T-helper 1 cell treated with Interleukin-12 subunit alpha and Interleukin-12 subunit beta and Interleukin-4 antibody, amounts not matched to agents 30 μg/mL and 1 μg/mL, for 36 hours (primary cell): Measurements from ENCODE around the gene CLDN3.
A peak's percentile ranks its signal among the peaks of the same experiment; 100 is the strongest.

Experiments used
- H3K27ac Mint-ChIP-seq: one replicate; pipeline ENCODE4 v1.8.0; 2021; ENCODE audit warnings: mild to moderate bottlenecking, mixed read lengths
- H3K27me3 Mint-ChIP-seq: one replicate; pipeline ENCODE4 v1.8.0; 2021; ENCODE audit warnings: low read depth, mixed read lengths
- H3K36me3 Mint-ChIP-seq: one replicate; pipeline ENCODE4 v1.8.0; 2021; ENCODE audit warnings: low read depth, mixed read lengths
- H3K4me1 Mint-ChIP-seq: one replicate; pipeline ENCODE4 v1.8.0; 2021; ENCODE audit warnings: low read depth, mixed read lengths
- H3K4me3 Mint-ChIP-seq: one replicate; pipeline ENCODE4 v1.8.0; 2021; ENCODE audit warnings: mild to moderate bottlenecking, moderate library complexity, mixed read lengths
- H3K9me3 Mint-ChIP-seq: one replicate; pipeline ENCODE4 v1.8.0; 2021; ENCODE audit warnings: mixed read lengths

Gene CLDN3

DNA sequence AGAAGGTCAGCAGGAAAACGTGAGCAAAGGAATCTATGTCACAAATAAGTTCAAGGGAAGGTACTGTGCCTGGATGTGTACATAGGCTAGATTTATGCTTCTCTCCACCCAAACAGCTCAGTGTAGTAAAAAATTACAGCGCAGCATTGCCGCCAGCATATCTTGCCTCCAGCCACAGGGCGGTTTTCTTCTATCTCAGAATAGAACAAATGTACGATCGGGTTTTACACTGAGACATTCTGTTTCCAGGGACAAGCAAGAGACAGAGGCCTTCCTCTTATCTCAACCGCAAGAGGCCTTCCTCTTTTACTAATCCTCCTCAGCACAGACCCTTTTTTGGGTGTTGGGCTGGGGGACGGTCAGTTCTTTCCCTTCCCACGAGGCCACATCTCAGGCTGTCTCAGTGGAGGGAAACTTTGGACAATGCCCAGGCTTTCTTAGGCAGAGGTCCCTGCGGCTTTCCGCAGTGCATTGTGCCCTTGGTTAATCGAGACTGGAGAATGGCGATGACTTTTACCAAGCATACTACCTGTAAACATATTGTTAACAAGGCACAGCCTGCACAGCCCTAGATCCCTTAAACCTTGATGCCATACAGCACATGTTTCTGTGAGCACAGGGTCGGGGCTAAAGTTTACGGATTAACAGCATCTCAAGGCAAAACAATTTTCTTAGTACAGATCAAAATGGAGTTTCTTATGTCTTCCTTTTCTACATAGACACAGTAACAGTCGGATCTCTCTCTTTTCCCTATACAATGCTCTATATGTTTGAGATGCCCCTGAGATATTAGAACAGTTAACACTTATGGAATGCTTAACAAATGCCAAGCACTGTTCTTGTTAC, 19.9 kb downstream of the CLDN3 start:
- no peaks in the 10 kb centered on the region for H3K9me3 Mint-ChIP-seq
- H3K4me3 Mint-ChIP-seq, result no peak overlapping the region
- no peaks in the 10 kb centered on the region for H3K36me3 Mint-ChIP-seq
- peaks cover 10% of the 10 kb centered on the region for H3K27me3 Mint-ChIP-seq
- no peaks in the 10 kb centered on the region for H3K4me1 Mint-ChIP-seq
- H3K27ac Mint-ChIP-seq, result no peak overlapping the region

DNA sequence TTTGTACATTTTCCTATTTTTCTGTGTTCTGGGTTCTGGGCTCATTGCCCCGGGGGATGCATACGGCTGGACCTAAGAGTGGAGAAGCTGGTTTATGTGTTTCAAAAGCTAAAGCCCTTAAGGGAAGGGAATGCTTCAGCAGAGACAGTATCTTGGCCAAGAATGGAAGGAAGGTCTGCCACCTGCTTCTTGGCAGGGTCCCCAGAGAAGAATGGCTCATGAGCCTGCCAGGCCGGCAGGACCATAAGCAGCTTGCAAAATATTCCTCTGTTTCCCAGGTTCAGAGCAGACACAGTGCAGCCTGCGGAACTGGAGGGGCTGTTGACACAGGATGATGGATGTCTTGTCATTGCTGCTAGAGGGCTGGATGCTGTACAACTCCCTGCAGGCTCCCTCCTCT, 23.7 kb downstream of the CLDN3 start:
- no peaks in the 10 kb centered on the region for H3K9me3 Mint-ChIP-seq
- H3K4me3 Mint-ChIP-seq, result no peak overlapping the region
- no peak overlapping the region for H3K27ac Mint-ChIP-seq
- no peaks in the 10 kb centered on the region for H3K4me1 Mint-ChIP-seq
- H3K36me3 Mint-ChIP-seq, result no peaks in the 10 kb centered on the region
- peaks cover 10% of the 10 kb centered on the region for H3K27me3 Mint-ChIP-seq

DNA sequence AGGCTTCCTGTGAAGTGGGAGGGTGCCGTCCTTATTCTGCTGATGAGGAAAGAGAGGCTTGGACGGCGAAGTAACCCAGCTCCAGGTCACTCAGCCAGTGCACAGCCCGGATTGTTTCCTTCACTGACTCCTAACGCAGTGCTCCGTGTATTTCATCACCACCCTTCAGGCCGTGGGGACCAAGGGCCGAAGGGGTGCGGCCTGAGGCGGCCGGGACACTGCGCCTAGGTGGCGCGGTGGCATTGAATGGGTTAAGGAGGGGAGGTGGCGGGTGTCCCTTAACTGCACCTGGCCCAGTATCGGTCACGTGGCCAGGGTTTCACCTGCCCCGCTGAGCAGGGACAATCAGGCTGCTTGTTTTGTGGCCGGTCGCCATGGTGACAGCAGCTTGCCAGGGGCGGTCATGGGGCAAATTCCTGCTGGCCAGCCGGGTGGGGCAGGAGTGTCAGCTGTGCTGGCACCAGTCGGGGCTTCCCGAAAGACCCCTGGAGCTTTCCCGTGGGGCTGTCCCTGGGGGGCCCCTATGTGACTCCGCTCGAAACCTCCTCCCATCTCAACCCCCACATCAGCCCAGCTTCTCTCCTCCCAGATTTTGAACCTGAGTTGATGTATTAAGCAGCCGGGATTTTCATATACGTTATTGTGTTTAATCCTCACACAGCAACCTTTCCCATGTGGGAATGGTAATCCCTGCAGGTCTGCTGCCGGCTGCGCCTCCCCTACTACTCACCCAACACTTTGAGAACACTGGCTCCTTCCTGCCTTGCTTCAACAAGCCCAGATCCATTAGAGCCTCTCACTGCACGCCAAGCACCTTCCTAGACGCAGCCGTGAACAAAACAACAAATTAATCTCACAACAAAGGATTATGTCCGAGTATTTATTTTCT, 27.1 kb downstream of the CLDN3 start:
- H3K27ac Mint-ChIP-seq, result no peak overlapping the region
- H3K27me3 Mint-ChIP-seq, result no peaks in the 10 kb centered on the region
- peaks cover 4% of the 10 kb centered on the region for H3K4me1 Mint-ChIP-seq
- H3K36me3 Mint-ChIP-seq, result no peaks in the 10 kb centered on the region
- no peak overlapping the region for H3K4me3 Mint-ChIP-seq
- H3K9me3 Mint-ChIP-seq, result no peaks in the 10 kb centered on the region

DNA sequence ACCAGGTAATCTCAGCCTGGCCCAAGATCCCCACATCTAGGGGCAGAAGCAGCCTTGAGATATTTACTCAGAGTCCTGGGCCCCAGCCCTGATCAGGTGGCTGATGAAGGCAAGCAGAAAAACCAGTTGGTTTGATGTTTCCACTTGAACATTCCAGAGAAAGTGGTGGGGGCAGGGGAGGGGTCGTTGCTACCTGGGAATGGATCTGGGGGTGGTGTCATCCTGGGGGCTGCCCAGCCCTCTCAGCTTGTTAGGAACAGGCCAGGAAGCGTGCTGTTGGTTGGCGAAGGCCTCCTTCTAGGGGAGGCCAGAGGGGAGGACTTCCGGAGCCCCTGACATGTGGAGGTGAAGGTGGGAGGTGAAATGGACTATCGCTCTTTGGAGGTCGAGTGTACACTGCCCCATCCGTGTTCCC, 27.7 kb downstream of the CLDN3 start:
- Mint-ChIP-seq H3K9me3 (no peaks in the 10 kb centered on the region), H3K27me3 (no peaks in the 10 kb centered on the region), H3K27ac (no peak overlapping the region), H3K4me1 (peaks cover 6% of the 10 kb centered on the region), H3K36me3 (no peaks in the 10 kb centered on the region), H3K4me3 (no peak overlapping the region)

DNA sequence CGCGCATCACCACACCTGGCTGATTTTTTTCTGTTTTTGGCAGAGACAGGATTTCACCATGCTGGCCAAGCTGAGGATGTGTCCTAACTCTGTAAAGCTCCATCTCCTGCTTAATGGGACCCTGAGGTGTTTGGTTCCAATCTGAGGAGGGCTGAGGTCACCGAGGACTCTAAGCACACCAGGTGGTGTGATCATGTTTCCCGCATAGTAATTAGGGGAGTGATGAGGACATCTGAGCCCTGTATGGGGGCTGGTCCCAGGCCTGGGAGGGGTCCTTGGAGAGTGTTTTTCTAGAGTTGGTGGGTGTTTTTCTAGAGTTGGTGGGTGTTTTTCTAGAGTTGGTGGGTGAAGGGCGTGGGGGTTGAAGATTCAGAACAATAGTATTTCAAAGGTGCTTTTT, 28.5 kb downstream of the CLDN3 start:
- Mint-ChIP-seq H3K9me3 (no peaks in the 10 kb centered on the region), H3K27ac (no peak overlapping the region), H3K36me3 (no peaks in the 10 kb centered on the region), H3K4me1 (peaks cover 8% of the 10 kb centered on the region), H3K27me3 (no peaks in the 10 kb centered on the region), H3K4me3 (no peak overlapping the region)

DNA sequence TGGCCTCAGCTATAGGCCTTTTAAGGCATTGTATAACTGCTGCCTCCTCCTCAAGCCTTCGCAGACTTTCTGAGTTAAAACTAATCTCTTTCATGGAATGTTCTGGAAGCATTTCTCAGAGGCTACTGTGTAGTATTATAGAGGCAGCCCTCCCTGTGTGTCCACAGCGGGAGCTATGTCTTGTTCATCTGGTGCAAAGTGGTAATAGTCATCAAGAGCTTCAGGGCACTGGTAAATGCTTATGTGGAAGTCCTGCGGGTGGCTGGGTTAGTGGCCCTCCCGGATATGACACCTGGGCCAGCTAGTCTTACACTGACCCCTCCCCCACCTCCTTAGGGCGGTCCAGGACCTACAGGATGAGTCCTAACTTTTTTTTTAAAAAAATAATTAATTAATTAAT, 29.3 kb downstream of the CLDN3 start:
- H3K4me3 Mint-ChIP-seq, result no peak overlapping the region
- peaks cover 12% of the 10 kb centered on the region for H3K4me1 Mint-ChIP-seq
- H3K27ac Mint-ChIP-seq, result no peak overlapping the region
- no peaks in the 10 kb centered on the region for H3K9me3 Mint-ChIP-seq
- peaks cover 3% of the 10 kb centered on the region for H3K36me3 Mint-ChIP-seq
- no peaks in the 10 kb centered on the region for H3K27me3 Mint-ChIP-seq

DNA sequence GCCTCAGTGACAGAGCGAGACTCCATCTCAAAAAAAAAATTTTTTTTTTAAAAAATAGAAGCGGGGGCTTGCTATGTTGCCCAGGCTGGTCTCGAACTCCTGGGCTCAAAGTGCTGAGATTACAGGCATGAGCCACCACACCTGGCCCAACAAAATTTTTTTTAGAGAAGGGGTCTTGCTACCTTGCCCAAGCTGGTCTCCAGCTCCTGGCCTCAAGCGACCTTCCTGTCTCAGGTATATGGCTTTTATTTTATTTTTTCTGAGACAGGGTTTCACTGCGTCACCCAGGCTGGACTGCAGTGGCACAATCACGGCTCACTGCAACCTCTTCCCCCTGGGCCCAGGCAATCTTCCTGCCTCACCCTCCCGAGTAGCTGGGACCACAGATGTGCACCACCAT, 29.9 kb downstream of the CLDN3 start:
- H3K27me3 Mint-ChIP-seq, result no peaks in the 10 kb centered on the region
- no peaks in the 10 kb centered on the region for H3K9me3 Mint-ChIP-seq
- H3K27ac Mint-ChIP-seq, result no peak overlapping the region
- H3K4me3 Mint-ChIP-seq, result no peak overlapping the region
- peaks cover 12% of the 10 kb centered on the region for H3K4me1 Mint-ChIP-seq
- H3K36me3 Mint-ChIP-seq, result peaks cover 3% of the 10 kb centered on the region

DNA sequence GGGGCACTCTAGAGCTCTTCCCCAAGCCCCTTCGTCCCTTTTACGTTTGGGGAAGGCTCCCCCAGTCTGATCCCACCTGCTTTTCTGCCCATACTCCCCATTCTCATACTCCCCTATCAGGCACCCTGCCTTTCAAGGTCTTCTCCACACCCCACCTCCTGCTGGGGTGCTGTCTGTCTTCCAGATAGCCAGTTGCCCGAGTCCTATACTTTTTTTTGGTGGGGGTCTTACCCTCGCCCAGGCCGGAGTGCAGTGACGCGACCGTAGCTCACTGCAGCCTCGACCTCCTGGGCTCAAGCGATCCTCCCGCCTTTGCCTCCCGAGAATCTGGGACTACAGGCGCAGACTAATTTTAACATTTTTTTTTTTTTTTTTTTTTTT, 30.7 kb downstream of the CLDN3 start:
- Mint-ChIP-seq H3K9me3 (no peaks in the 10 kb centered on the region), H3K4me3 (peak overlapping the region; percentile 95), H3K4me1 (peaks cover 15% of the 10 kb centered on the region), H3K27ac (peak overlapping the region; percentile 74), H3K27me3 (no peaks in the 10 kb centered on the region), H3K36me3 (peaks cover 3% of the 10 kb centered on the region)

DNA sequence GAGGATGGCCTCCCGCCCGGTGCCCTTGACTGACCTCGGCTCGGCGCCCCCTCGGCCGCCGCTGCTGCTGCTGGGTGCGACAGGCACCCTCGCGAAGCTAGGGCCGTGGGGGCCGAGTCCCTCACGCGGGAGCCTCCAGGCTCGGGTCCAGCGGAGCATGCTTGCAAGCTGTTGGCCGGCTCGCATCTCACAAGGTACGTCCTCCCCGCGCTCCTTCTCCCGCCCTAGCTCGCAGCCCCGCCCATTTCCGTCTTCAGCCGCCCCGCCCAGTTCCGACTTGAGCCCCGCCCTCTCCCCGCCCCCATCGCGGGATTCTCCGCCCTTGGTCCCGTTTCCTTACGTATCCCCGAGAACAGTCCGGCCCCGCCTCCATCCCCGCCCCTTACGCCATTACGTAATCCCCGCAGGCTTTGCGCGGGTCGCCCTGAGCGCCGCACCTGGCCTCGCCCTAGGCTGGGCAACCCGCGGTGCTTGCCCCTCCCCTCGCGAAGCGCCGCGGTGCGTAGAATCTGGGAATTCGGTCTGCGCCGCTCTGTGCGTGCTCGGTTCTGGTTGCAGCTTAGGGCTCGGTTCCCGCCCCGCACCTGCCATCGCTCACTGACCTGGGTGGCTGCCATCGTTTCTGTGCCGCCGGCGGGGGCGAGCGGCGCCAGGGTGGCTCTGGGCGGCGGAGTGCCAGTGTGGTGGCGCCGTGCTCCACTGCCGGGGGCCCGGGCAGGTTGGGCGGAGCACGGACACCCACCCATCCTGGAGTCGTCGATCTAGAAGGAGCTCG, 31.3 kb downstream of the CLDN3 start, which contains the start of gene ABHD11:
Gene ABHD11, minus strand, starts transcription at position 191 of the 775 bp plus-strand sequence. Its CDS starts 32 bp downstream, at position 159.
- peaks cover 3% of the 10 kb centered on the region for H3K36me3 Mint-ChIP-seq
- H3K4me3 Mint-ChIP-seq, result peak within 1 kb of the TSS; percentile 95
- peaks cover 15% of the 10 kb centered on the region for H3K4me1 Mint-ChIP-seq

DNA sequence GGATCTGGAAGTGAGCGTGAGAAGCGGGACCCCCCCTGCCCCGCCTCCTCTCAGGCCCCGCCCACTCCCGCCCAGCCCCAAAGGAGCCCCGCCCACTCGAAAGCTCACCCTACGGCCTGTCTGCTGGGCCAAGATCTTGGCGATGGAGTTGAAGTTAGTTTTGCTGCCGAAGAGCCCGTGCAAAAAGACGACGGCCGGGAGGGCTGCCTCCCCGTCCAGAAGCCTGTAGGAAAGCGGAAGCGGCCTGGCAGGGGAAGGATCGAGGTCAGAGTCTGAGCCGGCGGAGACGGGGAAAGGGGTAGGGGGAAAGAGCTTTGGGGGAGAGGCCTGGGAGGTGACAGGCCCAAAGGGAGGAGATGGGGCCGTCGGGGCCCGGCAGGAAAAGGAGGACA, 31.9 kb downstream of the CLDN3 start:
- no peaks in the 10 kb centered on the region for H3K9me3 Mint-ChIP-seq
- no peaks in the 10 kb centered on the region for H3K27me3 Mint-ChIP-seq
- H3K4me1 Mint-ChIP-seq, result peaks cover 15% of the 10 kb centered on the region
- H3K4me3 Mint-ChIP-seq, result peak overlapping the region; percentile 95
- peaks cover 3% of the 10 kb centered on the region for H3K36me3 Mint-ChIP-seq
- H3K27ac Mint-ChIP-seq, result peak overlapping the region; percentile 96

More for the DNA sequence above, 31.3 kb downstream of the CLDN3 start, which contains the start of gene ABHD11:
- Mint-ChIP-seq H3K27ac (peak within 1 kb of the TSS; percentile 96), H3K27me3 (no peaks in the 10 kb centered on the region), H3K9me3 (no peaks in the 10 kb centered on the region)

DNA sequence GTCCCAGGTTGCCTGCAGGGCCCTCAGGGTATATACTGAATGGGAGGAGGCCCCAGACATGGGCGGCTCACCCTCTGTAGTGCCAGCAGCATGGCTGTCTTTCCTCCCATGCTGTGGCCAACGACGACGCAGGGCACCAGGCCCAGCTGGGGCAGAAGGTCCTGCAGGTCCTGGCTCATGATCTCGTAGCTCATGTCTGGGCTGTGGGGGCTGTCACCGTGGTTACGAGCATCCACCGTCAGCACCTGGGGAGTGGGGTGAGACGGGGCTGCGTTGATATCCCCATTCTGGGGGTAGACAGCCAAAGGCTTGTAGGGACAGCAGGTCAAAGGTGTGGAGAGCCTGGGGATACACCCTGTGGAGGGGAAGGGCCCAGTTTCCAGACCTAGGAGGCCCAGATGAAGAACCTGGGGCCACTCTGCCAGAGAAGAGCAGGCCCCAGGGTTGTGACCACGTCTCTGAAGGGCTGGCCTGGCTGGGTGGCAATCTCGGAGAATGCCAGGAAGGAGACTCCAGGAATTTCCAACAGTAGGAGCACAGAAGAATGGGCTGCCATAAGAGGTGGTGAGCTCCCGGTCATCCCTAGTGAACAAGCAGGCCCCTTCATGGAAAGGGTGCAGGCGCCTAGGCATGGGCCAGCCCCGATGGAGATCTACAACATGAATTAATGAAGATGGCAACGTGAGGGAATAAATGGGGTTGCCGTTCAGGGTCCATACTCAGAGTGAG, 32.4 kb downstream of the CLDN3 start:
- H3K4me3 Mint-ChIP-seq, result peak overlapping the region; percentile 95
- peak overlapping the region; percentile 96 for H3K27ac Mint-ChIP-seq
- peaks cover 15% of the 10 kb centered on the region for H3K4me1 Mint-ChIP-seq
- H3K36me3 Mint-ChIP-seq, result peaks cover 3% of the 10 kb centered on the region
- H3K27me3 Mint-ChIP-seq, result no peaks in the 10 kb centered on the region
- H3K9me3 Mint-ChIP-seq, result no peaks in the 10 kb centered on the region

DNA sequence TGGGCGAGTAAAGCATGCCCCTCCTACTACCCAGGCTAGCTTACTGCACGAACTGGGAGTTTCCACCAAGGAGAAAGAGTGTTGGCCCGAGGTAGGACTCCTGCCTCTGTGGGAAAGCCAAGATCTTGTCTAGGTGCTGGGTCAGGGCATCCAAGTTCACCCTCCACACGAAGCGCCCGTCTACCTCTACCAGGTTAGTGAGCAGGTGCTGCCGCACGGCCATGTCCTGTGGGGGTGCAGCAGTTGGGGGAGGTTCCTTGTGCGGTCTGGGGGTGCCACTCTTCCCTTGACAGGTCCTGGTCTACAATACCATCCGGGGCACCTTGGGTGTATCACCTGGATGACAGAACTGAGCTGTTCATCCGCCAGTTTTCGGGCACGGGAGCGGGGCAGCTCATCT, 33.2 kb downstream of the CLDN3 start:
- Mint-ChIP-seq H3K4me3 (peak overlapping the region; percentile 95), H3K4me1 (peaks cover 15% of the 10 kb centered on the region), H3K27me3 (no peaks in the 10 kb centered on the region), H3K36me3 (peaks cover 3% of the 10 kb centered on the region), H3K9me3 (no peaks in the 10 kb centered on the region), H3K27ac (no peak overlapping the region)

DNA sequence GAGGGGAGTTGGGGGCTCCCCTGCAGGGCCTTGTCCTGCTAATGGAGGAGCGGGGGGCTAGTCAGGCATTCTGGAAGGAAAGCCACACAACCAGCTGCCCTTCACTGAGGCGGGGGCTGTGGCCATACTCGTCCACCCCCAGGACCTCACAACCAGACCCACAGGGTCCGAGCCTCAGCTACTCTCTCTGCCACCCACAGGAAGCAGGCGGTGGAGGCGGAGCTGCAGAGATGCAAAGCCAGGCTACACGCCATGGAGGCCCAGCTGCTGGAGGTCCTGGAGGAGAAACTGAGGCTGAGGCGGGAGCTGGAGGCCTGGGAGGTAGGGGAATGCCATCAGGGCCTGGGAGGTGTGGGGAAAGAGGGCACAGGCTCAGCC, 34.6 kb downstream of the CLDN3 start:
- H3K4me3 Mint-ChIP-seq, result no peak overlapping the region
- peaks cover 3% of the 10 kb centered on the region for H3K36me3 Mint-ChIP-seq
- no peaks in the 10 kb centered on the region for H3K9me3 Mint-ChIP-seq
- H3K4me1 Mint-ChIP-seq, result peaks cover 15% of the 10 kb centered on the region
- H3K27ac Mint-ChIP-seq, result no peak overlapping the region
- no peaks in the 10 kb centered on the region for H3K27me3 Mint-ChIP-seq
